Globus pallidus (tissue), 1 donor: ENCODE measurements around the gene PTBP3.
"Not testable (repeated sequence)": the region's sequence is repeated elsewhere in the genome, so short reads cannot be mapped to it uniquely, and the experiment has no call there.

ENCODE experiments used
- DNase-seq: peaks from one replicate; pipeline ENCODE4 v3.0.0-alpha.2; 2015; ENCODE audit warnings: low spot score

Gene PTBP3

GRCh38 chr9:112203536-112203935 lies 129.9 kb downstream of the PTBP3 start:
- DNase-seq, result no peak

DNA sequence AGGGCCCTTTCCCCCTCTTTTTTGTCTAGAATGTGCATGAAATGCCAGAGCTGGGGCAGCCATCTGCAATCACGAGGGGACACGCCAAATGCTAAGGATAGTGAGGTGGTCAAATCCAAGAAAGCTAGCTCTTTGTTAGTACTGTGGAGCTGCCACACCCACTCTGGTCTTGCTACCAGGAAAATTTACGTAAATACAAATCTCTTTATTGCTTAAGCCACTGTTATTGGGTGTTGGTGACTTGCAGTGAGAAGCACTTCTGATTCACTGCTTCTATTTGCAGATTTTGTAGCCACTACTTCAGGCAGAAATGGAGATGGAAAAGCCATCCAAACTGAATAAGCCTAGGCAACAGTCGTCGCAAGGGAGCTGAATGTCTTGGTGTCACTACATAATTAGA lies 132.7 kb downstream of the PTBP3 start:
- DNase-seq, result no peak

GRCh38 chr9:112198646-112199045 lies 134.8 kb downstream of the PTBP3 start:
- no peak for DNase-seq

DNA sequence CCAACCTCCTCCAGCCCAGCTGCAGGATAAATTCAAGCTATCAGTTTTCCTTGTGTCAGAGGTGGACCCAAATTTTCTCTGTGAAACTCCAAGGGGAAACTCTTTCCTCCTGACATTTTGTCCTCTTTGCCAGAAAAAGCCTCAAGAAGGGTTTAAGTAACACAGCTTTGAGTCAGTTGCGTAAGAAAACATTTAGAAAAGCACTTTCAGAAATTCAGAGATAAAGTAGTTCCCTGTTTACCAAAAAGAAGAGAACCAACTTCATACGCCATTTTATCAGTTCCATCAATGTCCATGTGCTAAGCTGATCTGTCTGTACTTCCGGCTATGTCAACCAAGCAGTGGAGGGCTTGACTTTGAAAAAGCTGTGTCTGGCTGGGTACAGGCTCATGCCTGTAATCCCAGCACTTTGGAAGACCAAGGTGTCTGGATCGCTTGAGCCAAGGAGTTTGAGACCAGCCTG lies 138.4 kb downstream of the PTBP3 start:
- no peak for DNase-seq

- no peak for DNase-seq
Measured at GRCh38 chr9:112193572-112194288, 139.7 kb downstream of the PTBP3 start.

DNA sequence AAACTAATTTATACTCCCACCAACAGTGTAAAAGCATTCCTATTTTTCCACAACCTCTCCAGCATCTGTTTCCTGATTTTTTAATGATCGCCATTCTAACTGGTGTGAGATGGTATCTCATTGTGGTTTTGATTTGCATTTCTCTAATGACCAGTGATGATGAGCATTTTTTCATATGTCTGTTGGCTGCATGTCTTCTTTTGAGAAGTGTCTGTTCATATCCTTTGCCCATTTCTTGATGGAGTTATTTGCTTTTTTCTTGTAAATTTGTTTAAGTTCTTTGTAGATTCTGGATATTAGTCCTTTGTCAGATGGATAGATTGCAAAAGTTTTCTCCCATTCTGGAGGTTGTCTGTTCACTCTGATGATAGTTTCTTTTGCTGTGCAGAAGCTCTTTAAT lies 143.1 kb downstream of the PTBP3 start:
- DNase-seq, result not testable (repeated sequence)

- no peak for DNase-seq
Measured at GRCh38 chr9:112188884-112189283, 144.5 kb downstream of the PTBP3 start.

DNA sequence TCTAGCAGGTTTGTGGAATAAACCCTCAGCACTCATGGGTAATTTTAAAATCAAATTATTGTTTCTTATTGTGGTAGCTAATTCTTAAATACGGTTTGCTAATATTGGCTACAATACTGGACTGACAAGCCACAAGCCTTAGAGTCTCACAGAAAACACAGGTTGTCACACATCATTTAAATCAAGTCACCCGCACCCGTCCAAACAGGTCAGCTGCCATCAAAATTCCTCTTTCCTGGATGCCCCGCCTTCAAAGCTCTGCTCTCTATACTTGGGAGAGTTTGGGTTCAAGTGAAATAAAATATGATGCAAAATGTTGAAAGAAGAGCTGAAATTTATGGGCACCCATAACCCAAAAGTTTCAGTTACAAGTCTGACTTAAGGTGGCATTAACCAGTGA lies 146.0 kb downstream of the PTBP3 start:
- DNase-seq, result no peak

DNA sequence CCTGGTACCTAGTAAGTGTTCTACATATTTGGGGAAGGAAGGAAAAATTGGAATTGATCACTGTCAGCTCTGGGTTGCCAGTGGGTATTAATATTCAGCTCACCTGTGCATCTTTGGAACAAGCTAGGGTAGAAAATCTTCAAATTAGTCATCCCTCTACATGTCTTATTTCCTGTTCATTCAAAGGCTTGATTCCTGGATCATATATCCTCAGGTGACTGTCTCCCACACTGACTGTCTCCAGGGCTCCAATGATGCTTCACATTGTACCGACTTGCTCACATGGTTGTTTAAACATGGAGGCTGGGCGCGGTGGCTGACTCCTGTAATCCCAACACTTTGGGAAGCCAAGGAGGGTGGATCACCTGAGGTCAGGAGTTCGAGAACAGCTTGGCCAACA lies 146.7 kb downstream of the PTBP3 start:
- DNase-seq, result no peak

DNA sequence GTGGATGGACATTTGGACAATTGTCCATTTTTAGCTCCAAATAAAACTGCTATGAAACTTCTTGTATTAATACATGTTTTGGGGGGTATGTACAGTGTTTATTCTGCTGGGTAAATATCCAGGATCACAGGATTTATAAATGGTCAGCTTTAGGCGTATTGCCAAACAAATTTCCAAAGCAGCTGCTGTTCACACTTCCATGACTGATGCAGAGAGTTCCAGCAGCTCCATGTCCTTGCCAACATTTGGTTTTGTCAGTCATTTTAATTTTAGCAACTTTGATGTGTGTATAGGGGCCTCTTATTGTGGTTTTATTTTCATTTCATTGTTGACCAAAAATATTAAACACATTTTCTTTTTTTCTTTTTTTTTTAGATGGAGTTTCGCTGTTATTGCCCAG lies 148.5 kb downstream of the PTBP3 start:
- DNase-seq, result no peak

DNA sequence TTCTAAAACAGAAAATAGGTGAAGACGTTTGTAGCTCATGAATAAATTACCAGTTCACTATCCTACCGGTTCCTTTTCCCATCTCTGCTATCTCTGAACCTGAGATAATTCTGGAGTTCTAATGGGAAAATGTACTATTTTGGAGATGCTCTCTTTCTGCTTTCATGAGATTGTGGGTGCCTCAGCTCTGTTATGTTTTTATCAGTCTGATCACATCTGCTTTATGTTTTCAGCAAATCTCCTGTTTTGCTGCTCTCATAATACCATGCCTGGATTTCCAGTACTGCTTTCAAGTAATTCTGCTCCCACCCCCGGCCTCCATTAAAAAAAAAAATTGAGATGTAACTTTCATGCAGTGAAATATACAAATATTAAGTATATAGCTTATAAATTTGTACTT lies 149.2 kb downstream of the PTBP3 start:
- DNase-seq, result no peak

- no peak for DNase-seq
Measured at GRCh38 chr9:112180387-112180881, 153.0 kb downstream of the PTBP3 start.

GRCh38 chr9:112179816-112180215 lies 153.6 kb downstream of the PTBP3 start:
- no peak for DNase-seq

DNA sequence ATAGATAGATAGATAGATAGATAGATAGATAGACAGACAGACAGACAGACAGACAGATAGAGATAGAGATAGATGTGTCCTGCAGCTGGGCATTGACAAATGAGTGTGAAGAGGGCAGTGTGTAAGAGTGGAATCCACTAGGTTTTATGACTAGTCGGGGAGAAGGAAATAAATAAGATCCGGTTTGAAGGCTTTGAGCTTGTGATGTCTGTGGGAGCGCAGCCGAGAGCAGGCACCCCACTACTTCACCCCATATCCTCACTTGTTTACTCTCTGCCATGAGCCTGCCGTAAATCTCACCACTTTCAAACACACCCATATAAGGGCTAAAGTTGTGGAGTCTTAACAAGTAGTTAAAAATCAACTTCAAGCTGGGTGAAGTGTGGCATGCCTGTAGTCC lies 156.9 kb downstream of the PTBP3 start:
- no peak for DNase-seq

- no peak for DNase-seq
Measured at GRCh38 chr9:112175796-112176315, 157.6 kb downstream of the PTBP3 start.

DNA sequence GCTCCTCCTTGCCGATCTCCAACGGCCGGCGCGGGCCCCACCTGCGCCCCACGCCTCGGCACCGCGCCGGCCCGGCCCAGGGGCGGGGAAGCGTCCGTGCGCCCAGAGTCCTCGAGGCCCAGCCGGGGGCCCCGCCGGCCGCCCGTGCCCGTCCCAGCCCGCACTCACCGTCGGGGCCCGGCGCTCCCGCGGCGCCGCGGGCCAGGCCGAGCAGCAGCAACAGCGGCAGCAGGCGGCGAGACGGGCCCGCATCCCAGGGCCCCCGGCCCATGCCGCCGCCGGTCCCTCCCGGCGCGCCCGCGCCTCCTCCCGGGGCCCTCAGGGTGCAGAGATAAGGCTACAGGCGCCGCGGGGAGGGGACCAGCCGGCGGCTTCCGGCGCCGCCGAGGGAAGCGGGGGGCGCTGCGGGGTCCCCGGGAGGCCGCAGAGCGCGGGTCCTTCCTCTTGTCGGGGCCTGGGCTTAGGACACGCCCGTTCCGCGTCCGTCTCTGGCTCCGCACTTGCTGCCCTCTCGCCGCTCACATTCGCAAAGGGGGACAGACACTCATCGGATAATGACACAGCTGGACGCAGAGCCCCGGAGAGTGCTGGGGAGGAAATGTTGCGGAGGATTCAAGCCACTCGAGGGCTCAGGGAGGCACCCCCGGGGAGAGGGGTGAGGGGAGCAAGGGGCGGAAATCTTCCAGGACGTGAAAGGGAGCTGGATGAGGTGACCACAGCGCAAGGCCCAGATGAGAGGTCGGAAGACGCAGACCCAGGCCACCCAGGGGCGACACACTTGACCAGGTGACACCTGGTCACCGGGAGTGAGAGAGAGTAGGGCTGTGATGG lies 158.2 kb downstream of the PTBP3 start, which contains the start of gene SUSD1:
TSS of gene SUSD1 (minus strand) at position 333 of the 831 bp plus-strand sequence. CDS start at position 271, 62 bp downstream.
- no peak for DNase-seq

GRCh38 chr9:112174222-112174964 lies 159.0 kb downstream of the PTBP3 start:
- DNase-seq, result no peak

GRCh38 chr9:112173489-112174221 lies 159.8 kb downstream of the PTBP3 start:
- DNase-seq, result no peak

DNA sequence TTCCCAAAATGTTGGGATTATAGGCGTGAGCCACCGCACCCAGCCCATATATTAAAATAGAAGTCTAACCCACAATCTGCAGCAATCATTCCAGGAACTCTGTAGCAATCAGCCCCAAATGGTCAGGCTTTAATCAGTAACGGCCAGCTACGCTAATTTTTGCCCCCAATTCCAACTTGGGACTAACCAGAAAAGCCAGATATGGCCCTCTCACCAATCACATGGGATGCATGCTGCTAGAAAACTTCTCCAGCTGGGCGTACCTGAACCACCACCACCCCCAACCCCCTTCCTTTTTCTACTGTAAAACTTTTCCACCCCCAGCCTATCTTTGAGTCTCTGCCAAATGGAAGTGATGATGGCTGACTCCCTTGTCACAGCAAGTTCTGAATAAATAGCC lies 162.5 kb downstream of the PTBP3 start:
- no peak for DNase-seq

DNA sequence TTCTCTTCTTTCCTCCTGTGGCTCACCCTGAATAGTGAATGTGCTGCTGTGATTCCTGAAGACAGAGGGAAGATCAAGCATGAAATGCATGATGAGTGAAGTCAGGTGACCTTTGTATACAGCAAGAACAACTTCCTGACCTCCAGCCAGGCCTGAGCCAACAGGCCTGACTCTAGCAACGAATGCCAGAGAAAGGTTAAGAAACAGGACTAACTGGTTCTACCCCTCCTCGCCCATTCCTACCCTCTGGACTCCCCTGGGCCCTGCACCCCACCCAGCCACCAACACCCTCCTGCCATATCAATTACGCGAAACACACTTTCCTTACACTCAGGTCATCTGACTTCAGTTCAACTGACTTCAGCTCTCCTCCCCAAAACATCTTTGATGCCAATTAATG lies 163.2 kb downstream of the PTBP3 start:
- DNase-seq, result no peak

DNA sequence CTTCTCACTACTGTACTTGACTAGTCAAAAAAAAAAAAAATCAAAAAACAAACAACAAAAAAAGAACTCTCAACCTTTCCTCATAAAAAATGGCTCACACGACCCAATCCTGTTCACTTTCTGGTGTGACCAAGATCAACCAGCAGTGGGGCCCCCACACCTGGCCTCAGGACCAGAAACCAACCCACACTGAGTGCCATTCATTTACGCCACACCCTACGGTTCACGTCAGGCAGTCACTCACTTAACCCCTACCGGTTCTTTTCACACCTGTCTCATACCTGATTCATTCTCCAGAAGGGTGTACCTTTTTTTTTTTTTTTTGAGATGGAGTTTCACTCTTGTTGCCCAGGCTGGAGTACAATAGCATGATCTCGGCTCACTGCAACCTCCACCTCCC lies 164.1 kb downstream of the PTBP3 start:
- no peak for DNase-seq
